CD4-positive, alpha-beta memory T cell (primary cell): ENCODE results near the gene AGRP. TPM values are rescaled to one million over a fixed set of nuclear protein-coding genes. Genes with fewer than 3 reads are reported as not detected.

Experiments
- CTCF ChIA-PET: fragments of 350-600 bp; sonication (Branson Sonifier 250); formaldehyde crosslinking; loops from one replicate; lab custom pipeline; 2021; ENCODE audit warnings: inconsistent platforms; ENCODE audit not compliant: partially characterized antibody; lab: Charles Lee
- POLR2A ChIA-PET: fragments of 350-600 bp; sonication (Branson Sonifier 250); formaldehyde crosslinking; loops from one replicate; lab custom pipeline; 2021; ENCODE audit not compliant: partially characterized antibody; lab: Charles Lee
- DNase-seq, 5 donors: peaks; one replicate each; pipeline versions ENCODE4 v3.0.0 to v3.0.0-alpha.2; 2020 to 2022; ENCODE audit warnings: mixed read lengths in 1 of 5
- H3K27ac ChIP-seq: one replicate; pipeline ENCODE4 v1.7.0; 2013; ENCODE audit warnings: low read depth, low read length
- H3K27me3 ChIP-seq: 2 replicates; pipeline ENCODE4 v1.7.0; 2013; ENCODE audit warnings: mild to moderate bottlenecking, low read length, moderate library complexity; ENCODE audit not compliant: insufficient read depth
- H3K36me3 ChIP-seq: 2 replicates; pipeline ENCODE4 v1.7.0; 2013; ENCODE audit warnings: mild to moderate bottlenecking, low read length, moderate library complexity; ENCODE audit not compliant: insufficient read depth
- H3K4me1 ChIP-seq: 2 replicates; pipeline ENCODE4 v1.7.0; 2013; ENCODE audit warnings: mild to moderate bottlenecking, low read length, moderate library complexity; ENCODE audit not compliant: insufficient read depth
- H3K4me3 ChIP-seq, 2 donors: one replicate each; pipeline ENCODE4 v1.7.0; 2013; ENCODE audit warnings: low read length in 2 of 2, mild to moderate bottlenecking in 1 of 2
- H3K9me3 ChIP-seq, 2 donors: one replicate each; pipeline ENCODE4 v1.7.0; 2013; ENCODE audit warnings: low read length in 2 of 2, control low read depth in 1 of 2; ENCODE audit not compliant: control insufficient read depth in 1 of 2
- H3K27ac Mint-ChIP-seq, 7 donors: one replicate each; pipeline ENCODE4 v1.8.0; 2020 to 2021; ENCODE audit warnings: mixed read lengths in 7 of 7, mild to moderate bottlenecking in 6 of 7, inconsistent platforms in 3 of 7, moderate library complexity in 3 of 7
- H3K27me3 Mint-ChIP-seq, 2 donors: one replicate each; pipeline ENCODE4 v1.8.0; 2020 to 2021; ENCODE audit warnings: mixed read lengths in 2 of 2
- H3K36me3 Mint-ChIP-seq, 2 donors: one replicate each; pipeline ENCODE4 v1.8.0; 2020 to 2021; ENCODE audit warnings: mixed read lengths in 2 of 2, inconsistent platforms in 1 of 2, mild to moderate bottlenecking in 1 of 2
- H3K4me1 Mint-ChIP-seq, 4 donors: one replicate each; pipeline ENCODE4 v1.8.0; 2020 to 2021; ENCODE audit warnings: mixed read lengths in 4 of 4, mild to moderate bottlenecking in 1 of 4
- H3K4me3 Mint-ChIP-seq, 8 donors: one replicate each; pipeline ENCODE4 v1.8.0; 2020 to 2021; ENCODE audit warnings: mixed read lengths in 8 of 8, mild to moderate bottlenecking in 7 of 8, moderate library complexity in 6 of 8, inconsistent platforms in 3 of 8
- H3K9me3 Mint-ChIP-seq, 8 donors: one replicate each; pipeline ENCODE4 v1.8.0; 2020 to 2021; ENCODE audit warnings: mixed read lengths in 8 of 8, mild to moderate bottlenecking in 5 of 8, inconsistent platforms in 3 of 8, moderate library complexity in 1 of 8
- intact Hi-C: fragments of 100-400 bp; cut with micrococcal nuclease; formaldehyde crosslinking; loops from one replicate; pipeline ENCODE4 v1.15.1; 2023
- polyA plus RNA-seq, 2 donors: library from polyadenylated mRNA; unstranded; fragments of 300-500 nt; fragmentation: Illumina TruSeq; gene quantifications; one replicate each; pipeline ENCODE4 v1.2.3, GENCODE V29; 2021
- total RNA-seq, 2 experiments: library from RNA; stranded (reverse); gene quantifications; one replicate each; pipeline ENCODE4 v1.2.3, GENCODE V29; 2021

The AGRP gene
- total and polyA plus RNA-seq, 4 experiments from 2014 or later = not detected

DNA sequence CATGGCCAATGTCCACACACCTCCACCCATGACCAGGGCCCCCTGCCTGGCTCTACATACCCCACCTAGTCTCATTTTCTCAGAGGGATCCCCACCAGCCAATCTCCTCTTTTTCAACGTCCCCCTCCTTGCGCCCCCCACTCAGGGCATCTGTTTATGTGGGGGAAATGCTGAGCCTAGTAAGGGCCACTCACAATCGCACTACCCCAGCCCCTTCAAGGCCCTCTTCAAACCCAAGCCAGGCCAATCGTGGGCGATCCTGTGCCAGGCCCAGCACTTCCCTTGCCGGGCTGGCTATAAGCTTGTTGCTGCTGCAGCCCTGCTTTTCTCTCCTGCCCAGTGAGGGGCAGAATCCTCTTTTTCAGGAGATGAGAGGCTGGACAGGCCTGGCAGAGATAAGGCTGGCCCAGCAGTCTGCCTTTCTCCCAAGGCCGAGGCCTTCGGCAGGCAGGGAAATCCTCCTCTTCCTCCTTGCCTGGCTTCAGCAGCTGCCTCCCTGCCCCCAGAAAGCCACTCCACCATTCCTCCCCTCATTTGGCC is 36.3 kb downstream of the AGRP start:
- H3K36me3 ChIP-seq = peaks cover 13% of the 10 kb centered on the region
- no peak overlapping the region for H3K4me3 Mint-ChIP-seq
- intact Hi-C loops = no loop called here
- no peak overlapping the region for H3K27ac Mint-ChIP-seq
- POLR2A ChIA-PET = no interaction called here
- H3K4me3 ChIP-seq = no peak overlapping the region
- H3K27ac ChIP-seq = no peak overlapping the region
- CTCF ChIA-PET = interaction anchor here (0.6 to 1.5 kb wide), 4 partner anchors 19 to 490 kb away, joined by 3 to 5 read pairs (median 4); no protein-coding TSS in a partner anchor
- H3K4me1 ChIP-seq = no peaks in the 10 kb centered on the region
- H3K36me3 Mint-ChIP-seq = peaks cover 11 to 56% of the 10 kb centered on the region in 2 donors
- H3K4me1 Mint-ChIP-seq = peaks cover 0 to 15% (median 3%) of the 10 kb centered on the region in 4 donors
- no peaks in the 10 kb centered on the region for H3K9me3 ChIP-seq
- H3K9me3 Mint-ChIP-seq = peaks cover 0 to under 1% (median 0%) of the 10 kb centered on the region in 8 donors
- DNase-seq = no peak
- H3K27me3 ChIP-seq = no peaks in the 10 kb centered on the region
- no peaks in the 10 kb centered on the region for H3K27me3 Mint-ChIP-seq

DNA sequence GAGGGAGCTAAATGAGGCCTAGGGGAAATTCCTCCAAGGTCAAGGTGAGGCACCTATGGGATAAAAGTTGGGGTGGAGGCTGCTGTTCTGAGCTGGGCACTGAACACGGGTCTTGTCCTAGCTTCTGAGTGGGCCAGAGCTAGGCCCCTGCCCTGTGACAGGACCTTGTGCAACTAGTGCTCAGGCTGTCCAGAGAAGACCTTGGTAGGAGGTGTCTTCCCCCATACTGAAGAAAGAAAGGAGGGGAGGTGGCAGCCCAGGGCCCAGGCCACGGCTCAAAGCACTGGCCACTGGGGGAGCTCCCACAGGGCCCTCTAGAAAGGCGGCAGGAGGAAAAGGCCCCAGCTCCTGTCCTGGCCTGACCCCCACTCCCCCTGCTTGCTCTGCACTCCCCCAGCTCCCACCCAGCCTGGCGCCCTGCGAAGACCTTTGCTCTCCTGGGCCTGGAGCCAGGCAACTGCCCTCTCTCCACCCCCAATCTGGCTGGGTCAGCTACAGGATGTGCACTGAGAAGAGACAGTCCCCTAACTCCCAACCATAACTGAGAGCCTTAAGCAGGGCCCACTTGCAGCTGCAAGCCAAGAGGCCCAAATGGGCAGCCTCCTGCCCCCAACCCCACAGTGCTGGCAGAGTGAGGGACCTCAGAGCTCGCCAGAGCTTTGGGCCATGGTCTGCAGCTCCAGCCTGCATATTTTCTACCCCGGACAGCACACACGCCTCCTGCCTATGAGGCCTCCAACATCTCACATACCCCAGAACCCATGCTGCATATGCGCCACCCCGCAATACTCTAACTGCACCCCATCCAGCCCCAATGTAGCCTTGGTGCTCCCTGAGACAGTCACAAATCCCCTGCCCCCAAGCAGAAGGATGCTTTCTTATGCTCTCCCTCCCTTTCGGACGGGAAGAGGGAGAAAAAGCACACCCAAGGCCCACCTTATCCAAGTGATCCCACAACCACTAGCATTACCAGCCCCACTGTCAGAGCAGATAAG is 37.1 kb downstream of the AGRP start:
- Histone ChIP-seq H3K36me3 (peaks cover 13% of the 10 kb centered on the region), H3K4me1 (no peaks in the 10 kb centered on the region), H3K9me3 (no peaks in the 10 kb centered on the region), H3K27ac (no peak overlapping the region), H3K4me3 (no peak overlapping the region), H3K27me3 (no peaks in the 10 kb centered on the region)
- Mint-ChIP-seq H3K9me3 (peaks cover 0 to 1% (median 0%) of the 10 kb centered on the region in 8 donors), H3K27me3 (no peaks in the 10 kb centered on the region), H3K36me3 (peaks cover 11 to 58% of the 10 kb centered on the region in 2 donors), H3K4me3 (no peak overlapping the region), H3K4me1 (peaks cover 0 to 11% (median 3%) of the 10 kb centered on the region in 4 donors), H3K27ac (peak overlapping the region in 2 of 7 donors; percentile 11 to 51)
- ChIA-PET POLR2A (no interaction called here), CTCF (interaction anchor here (0.8 kb wide), 1 partner anchor 18 kb away, joined by 3 read pairs; no protein-coding TSS in a partner anchor)
- no peak for DNase-seq
- intact Hi-C loops = no loop called here

DNA sequence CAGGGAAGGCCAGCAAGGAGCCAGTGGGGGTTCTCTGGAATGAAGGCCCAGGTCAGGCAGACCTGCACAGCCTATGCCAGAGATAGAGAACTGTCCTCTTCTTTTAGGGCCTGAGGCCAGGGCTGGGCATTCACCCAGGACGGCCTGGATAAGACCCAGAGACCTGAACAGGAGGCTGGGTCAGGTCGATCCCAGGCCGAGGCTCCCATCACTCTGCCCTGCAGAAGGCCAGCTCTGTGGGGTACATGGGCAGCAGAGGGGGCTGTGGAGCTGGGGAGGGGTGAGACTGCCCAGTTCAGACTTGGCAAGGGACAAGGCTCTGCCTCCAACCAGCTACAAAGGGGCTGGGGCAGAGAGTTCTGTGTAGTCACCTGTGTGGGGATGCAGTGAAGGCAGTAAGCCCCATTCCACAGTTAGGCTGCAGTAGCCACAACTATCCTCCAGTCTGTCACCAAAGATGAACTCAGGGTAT is 37.9 kb downstream of the AGRP start:
- Histone ChIP-seq H3K36me3 (peaks cover 13% of the 10 kb centered on the region), H3K27me3 (no peaks in the 10 kb centered on the region), H3K9me3 (no peaks in the 10 kb centered on the region), H3K4me1 (no peaks in the 10 kb centered on the region), H3K4me3 (no peak overlapping the region), H3K27ac (no peak overlapping the region)
- intact Hi-C loops = no loop called here
- Mint-ChIP-seq H3K9me3 (peaks cover 0 to 1% (median 0%) of the 10 kb centered on the region in 8 donors), H3K4me1 (peaks cover 0 to 9% (median 1%) of the 10 kb centered on the region in 4 donors), H3K27me3 (no peaks in the 10 kb centered on the region), H3K27ac (peak overlapping the region in 1 of 7 donors; percentile 56), H3K36me3 (peaks cover 8 to 54% of the 10 kb centered on the region in 2 donors), H3K4me3 (no peak overlapping the region)
- ChIA-PET CTCF (no interaction called here), POLR2A (no interaction called here)
- no peak for DNase-seq

DNA sequence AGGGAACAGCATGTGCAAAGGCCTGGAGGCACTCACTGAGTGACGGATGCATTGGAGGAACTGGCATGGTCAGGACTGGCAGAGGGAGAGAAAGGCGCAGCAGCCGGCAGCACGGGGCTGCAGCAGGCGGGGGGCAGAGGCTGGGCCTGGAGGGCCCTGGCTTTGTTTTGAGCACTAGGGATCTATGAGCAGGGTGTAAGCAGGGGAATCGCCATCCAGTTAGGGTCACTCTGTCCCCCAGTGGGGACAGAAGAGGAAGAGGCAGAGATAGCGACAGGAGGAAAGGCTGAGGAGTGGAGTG is 38.3 kb downstream of the AGRP start:
- peaks cover 13% of the 10 kb centered on the region for H3K36me3 ChIP-seq
- peaks cover 0 to 1% (median 0%) of the 10 kb centered on the region in 8 donors for H3K9me3 Mint-ChIP-seq
- H3K4me1 Mint-ChIP-seq = peaks cover 0 to 5% (median 1%) of the 10 kb centered on the region in 4 donors
- H3K27me3 ChIP-seq = no peaks in the 10 kb centered on the region
- DNase-seq = no peak
- H3K27me3 Mint-ChIP-seq = no peaks in the 10 kb centered on the region
- peaks cover 6 to 54% of the 10 kb centered on the region in 2 donors for H3K36me3 Mint-ChIP-seq
- no peaks in the 10 kb centered on the region for H3K4me1 ChIP-seq
- CTCF ChIA-PET = interaction anchor here (0.7 kb wide), 1 partner anchor 270 kb away, joined by 3 read pairs; no protein-coding TSS in a partner anchor
- H3K27ac ChIP-seq = no peak overlapping the region
- intact Hi-C loops = no loop called here
- no peak overlapping the region for H3K4me3 ChIP-seq
- H3K4me3 Mint-ChIP-seq = no peak overlapping the region
- peak overlapping the region in 2 of 7 donors; percentile 43 to 56 for H3K27ac Mint-ChIP-seq
- no peaks in the 10 kb centered on the region for H3K9me3 ChIP-seq
- POLR2A ChIA-PET = no interaction called here

- H3K9me3 Mint-ChIP-seq = peaks cover 0 to 1% (median 0%) of the 10 kb centered on the region in 8 donors
- peaks cover 0 to 3% (median 1%) of the 10 kb centered on the region in 4 donors for H3K4me1 Mint-ChIP-seq
- H3K36me3 Mint-ChIP-seq = peaks cover 4 to 52% of the 10 kb centered on the region in 2 donors
- H3K4me1 ChIP-seq = no peaks in the 10 kb centered on the region
- no peak overlapping the region for H3K27ac ChIP-seq
- POLR2A ChIA-PET = interaction anchor here (0.6 kb wide), 1 partner anchor 46 kb away, joined by 3 read pairs; no protein-coding TSS in a partner anchor
- H3K9me3 ChIP-seq = no peaks in the 10 kb centered on the region
- intact Hi-C loops = no loop called here
- no peaks in the 10 kb centered on the region for H3K27me3 Mint-ChIP-seq
- H3K27me3 ChIP-seq = no peaks in the 10 kb centered on the region
- H3K36me3 ChIP-seq = peaks cover 13% of the 10 kb centered on the region
- no peak overlapping the region for H3K4me3 ChIP-seq
- no peak overlapping the region for H3K4me3 Mint-ChIP-seq
- H3K27ac Mint-ChIP-seq = peak overlapping the region in 1 of 7 donors; percentile 43
- no peak for DNase-seq
- CTCF ChIA-PET = interaction anchor here (0.7 to 2.0 kb wide), 3 partner anchors 10 to 269 kb away, joined by 3 to 5 read pairs (median 3); no protein-coding TSS in a partner anchor
Measured at GRCh38 chr16:67444259-67445125, 38.9 kb downstream of the AGRP start.

DNA sequence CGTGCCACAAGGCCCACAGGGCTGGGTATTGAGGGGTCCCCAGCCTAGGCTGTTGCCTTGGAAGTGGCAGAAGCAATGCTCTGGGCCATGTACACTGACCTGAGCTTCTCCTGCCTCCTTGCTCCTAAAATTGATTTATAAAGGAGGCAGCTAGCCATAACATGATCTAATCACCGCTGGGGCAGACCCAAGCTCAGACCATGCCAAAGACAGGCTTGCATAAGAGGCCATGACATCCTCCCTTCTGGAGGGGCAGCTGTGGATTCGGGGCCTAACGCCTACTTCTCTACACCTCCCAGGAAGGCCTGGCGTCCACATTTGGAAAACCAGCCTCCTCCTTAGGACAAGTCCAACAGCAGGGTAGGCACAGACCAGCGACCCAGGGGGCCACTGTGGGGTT is 40.1 kb downstream of the AGRP start:
- DNase-seq = no peak
- Mint-ChIP-seq H3K4me1 (peaks cover 0 to 2% (median 0%) of the 10 kb centered on the region in 4 donors), H3K27me3 (no peaks in the 10 kb centered on the region), H3K36me3 (peaks cover 8 to 59% of the 10 kb centered on the region in 2 donors), H3K4me3 (no peak overlapping the region), H3K27ac (no peak overlapping the region), H3K9me3 (peaks cover 0 to 1% (median 0%) of the 10 kb centered on the region in 8 donors)
- no peaks in the 10 kb centered on the region for H3K27me3 ChIP-seq
- no peak overlapping the region for H3K27ac ChIP-seq
- intact Hi-C loops = no loop called here
- no peaks in the 10 kb centered on the region for H3K4me1 ChIP-seq
- CTCF ChIA-PET = interaction anchor here (2.0 kb wide), 1 partner anchor 15 kb away, joined by 5 read pairs; no protein-coding TSS in a partner anchor
- peaks cover 16% of the 10 kb centered on the region for H3K36me3 ChIP-seq
- POLR2A ChIA-PET = no interaction called here
- H3K4me3 ChIP-seq = no peak overlapping the region
- no peaks in the 10 kb centered on the region for H3K9me3 ChIP-seq
